ENCODE results near the gene PHC2.
A peak's percentile ranks its signal among the peaks of the same experiment; 100 is the strongest.

Gene PHC2

GRCh38 chr1:33460947-33461629 lies 30.2 kb upstream of the PHC2 start:
- no peaks in the 10 kb centered on the region for H3K9me3 Mint-ChIP-seq
- no peak overlapping the region for H3K4me3 Mint-ChIP-seq
- H3K27me3 Mint-ChIP-seq (ENCODE audit: low read depth): peaks cover 7% of the 10 kb centered on the region
- H3K36me3 Mint-ChIP-seq (ENCODE audit: low read depth): no peaks in the 10 kb centered on the region
- H3K4me1 Mint-ChIP-seq (ENCODE audit: low read depth): peaks cover 2% of the 10 kb centered on the region
- H3K27ac Mint-ChIP-seq: no peak overlapping the region

DNA sequence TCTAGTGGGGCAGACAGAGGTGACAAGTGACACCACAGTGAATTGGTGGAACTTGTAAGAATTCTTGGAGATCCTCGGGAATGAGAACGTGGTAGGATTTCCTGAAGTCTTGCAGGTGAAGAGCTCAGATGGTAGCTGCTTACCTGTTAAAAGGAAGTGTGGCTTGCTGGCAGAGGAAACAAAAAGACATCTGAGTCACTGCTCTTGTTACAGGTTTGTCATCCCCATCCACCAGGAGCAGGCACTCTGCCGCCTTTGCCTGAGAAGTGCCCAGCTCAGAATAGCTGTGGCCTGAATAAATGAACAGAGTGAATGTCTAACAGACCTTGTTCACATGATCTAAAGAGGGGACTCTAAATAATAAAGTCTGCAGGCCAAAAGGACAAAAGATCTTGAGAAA lies 29.2 kb upstream of the PHC2 start:
- H3K4me3 Mint-ChIP-seq: no peak overlapping the region
- H3K9me3 Mint-ChIP-seq: no peaks in the 10 kb centered on the region
- peaks cover 7% of the 10 kb centered on the region for H3K27me3 Mint-ChIP-seq (ENCODE audit: low read depth)
- H3K4me1 Mint-ChIP-seq (ENCODE audit: low read depth): peaks cover 5% of the 10 kb centered on the region
- H3K27ac Mint-ChIP-seq: no peak overlapping the region
- H3K36me3 Mint-ChIP-seq (ENCODE audit: low read depth): no peaks in the 10 kb centered on the region

- no peaks in the 10 kb centered on the region for H3K9me3 Mint-ChIP-seq
These were observed 28.8 kb upstream of the PHC2 start for GRCh38 chr1:33459691-33460090.

DNA sequence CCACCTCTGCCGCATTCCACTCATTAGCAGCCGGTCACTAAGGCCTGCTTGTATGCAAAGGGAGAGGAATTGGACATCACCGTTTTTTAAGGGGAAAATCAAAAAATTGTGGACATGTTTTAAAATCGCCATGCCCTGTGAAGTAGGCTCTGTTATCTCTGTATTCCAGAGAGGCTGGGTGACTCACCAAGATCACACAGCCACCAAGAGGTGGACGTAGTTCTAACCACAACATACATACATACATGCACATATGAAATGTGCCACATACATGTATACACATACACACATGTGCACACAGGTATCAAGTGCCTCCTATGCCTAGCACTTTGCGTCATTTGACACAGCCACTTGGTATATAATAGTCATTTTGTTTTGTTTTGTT lies 25.6 kb upstream of the PHC2 start:
- Mint-ChIP-seq H3K4me1 (ENCODE audit: low read depth) (peaks cover 5% of the 10 kb centered on the region), H3K36me3 (ENCODE audit: low read depth) (no peaks in the 10 kb centered on the region), H3K4me3 (no peak overlapping the region), H3K27ac (no peak overlapping the region), H3K9me3 (no peaks in the 10 kb centered on the region), H3K27me3 (ENCODE audit: low read depth) (peaks cover 18% of the 10 kb centered on the region)

More at GRCh38 chr1:33459691-33460090, 28.8 kb upstream of the PHC2 start:
- H3K4me3 Mint-ChIP-seq: no peak overlapping the region
- no peak overlapping the region for H3K27ac Mint-ChIP-seq
- H3K27me3 Mint-ChIP-seq (ENCODE audit: low read depth): peaks cover 7% of the 10 kb centered on the region
- no peaks in the 10 kb centered on the region for H3K36me3 Mint-ChIP-seq (ENCODE audit: low read depth)
- peaks cover 5% of the 10 kb centered on the region for H3K4me1 Mint-ChIP-seq (ENCODE audit: low read depth)

GRCh38 chr1:33455539-33456501 lies 24.9 kb upstream of the PHC2 start:
- no peaks in the 10 kb centered on the region for H3K9me3 Mint-ChIP-seq
- H3K36me3 Mint-ChIP-seq (ENCODE audit: low read depth): no peaks in the 10 kb centered on the region
- H3K4me3 Mint-ChIP-seq: no peak overlapping the region
- no peak overlapping the region for H3K27ac Mint-ChIP-seq
- H3K27me3 Mint-ChIP-seq (ENCODE audit: low read depth): peaks cover 20% of the 10 kb centered on the region
- peaks cover 5% of the 10 kb centered on the region for H3K4me1 Mint-ChIP-seq (ENCODE audit: low read depth)

DNA sequence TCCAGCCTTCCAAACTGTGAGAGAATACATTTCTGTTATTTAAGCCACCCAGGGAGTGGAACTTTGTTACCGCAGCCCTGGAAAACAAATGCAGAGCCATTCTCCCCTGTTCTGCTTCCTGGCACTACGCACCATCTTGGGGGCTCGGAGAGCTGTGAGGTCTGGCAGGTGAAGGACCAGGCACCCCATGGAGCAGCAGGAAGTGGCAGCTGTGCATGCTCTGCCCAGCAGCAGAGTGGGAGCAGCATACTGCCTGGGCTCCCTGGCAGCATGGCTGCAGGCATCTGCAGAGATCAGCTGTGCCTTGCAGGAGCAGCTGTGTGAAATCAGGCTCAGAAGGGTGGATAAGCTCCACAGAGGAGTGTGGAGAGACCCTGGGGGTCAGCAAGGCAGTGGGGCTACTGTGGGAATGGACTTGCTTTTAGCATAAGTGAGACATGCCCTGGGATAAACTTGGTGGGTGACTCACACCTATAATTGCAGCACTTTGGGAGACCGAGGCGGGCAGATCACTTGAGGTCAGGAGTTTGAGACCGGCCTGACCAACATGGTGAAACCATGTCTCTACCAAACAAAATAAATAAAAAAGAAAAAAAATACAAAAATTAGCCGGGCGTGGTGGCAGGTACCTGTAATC lies 23.9 kb upstream of the PHC2 start:
- Mint-ChIP-seq H3K4me1 (ENCODE audit: low read depth) (peaks cover 4% of the 10 kb centered on the region), H3K9me3 (no peaks in the 10 kb centered on the region), H3K27ac (no peak overlapping the region), H3K27me3 (ENCODE audit: low read depth) (peaks cover 25% of the 10 kb centered on the region), H3K36me3 (ENCODE audit: low read depth) (no peaks in the 10 kb centered on the region), H3K4me3 (no peak overlapping the region)

GRCh38 chr1:33446590-33446989 lies 15.7 kb upstream of the PHC2 start:
- Mint-ChIP-seq H3K9me3 (no peaks in the 10 kb centered on the region), H3K27ac (peak overlapping the region; percentile 7), H3K36me3 (ENCODE audit: low read depth) (no peaks in the 10 kb centered on the region), H3K27me3 (ENCODE audit: low read depth) (peaks cover 52% of the 10 kb centered on the region), H3K4me3 (no peak overlapping the region), H3K4me1 (ENCODE audit: low read depth) (peaks cover 31% of the 10 kb centered on the region)

DNA sequence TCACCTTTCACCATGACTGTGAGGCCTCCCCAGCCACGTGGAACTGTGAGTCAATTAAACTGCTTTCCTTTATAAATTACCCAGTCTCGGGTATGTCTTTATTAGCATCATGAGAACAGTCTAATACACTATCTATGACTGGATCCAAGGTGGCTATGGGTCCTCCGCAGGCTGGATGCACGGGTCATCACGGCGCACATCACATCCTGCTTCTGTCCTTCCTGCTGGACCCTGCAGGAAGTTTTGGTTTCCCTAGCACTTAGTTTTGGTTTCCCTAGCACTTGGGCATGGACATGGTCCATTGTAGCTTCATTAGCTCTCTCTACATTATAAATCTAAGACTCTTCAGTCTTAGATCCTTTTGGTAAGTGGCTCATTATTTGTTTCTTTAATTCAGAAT lies 14.2 kb upstream of the PHC2 start:
- H3K36me3 Mint-ChIP-seq (ENCODE audit: low read depth): no peaks in the 10 kb centered on the region
- H3K27me3 Mint-ChIP-seq (ENCODE audit: low read depth): peaks cover 48% of the 10 kb centered on the region
- no peak overlapping the region for H3K4me3 Mint-ChIP-seq
- peaks cover 31% of the 10 kb centered on the region for H3K4me1 Mint-ChIP-seq (ENCODE audit: low read depth)
- no peaks in the 10 kb centered on the region for H3K9me3 Mint-ChIP-seq
- no peak overlapping the region for H3K27ac Mint-ChIP-seq

DNA sequence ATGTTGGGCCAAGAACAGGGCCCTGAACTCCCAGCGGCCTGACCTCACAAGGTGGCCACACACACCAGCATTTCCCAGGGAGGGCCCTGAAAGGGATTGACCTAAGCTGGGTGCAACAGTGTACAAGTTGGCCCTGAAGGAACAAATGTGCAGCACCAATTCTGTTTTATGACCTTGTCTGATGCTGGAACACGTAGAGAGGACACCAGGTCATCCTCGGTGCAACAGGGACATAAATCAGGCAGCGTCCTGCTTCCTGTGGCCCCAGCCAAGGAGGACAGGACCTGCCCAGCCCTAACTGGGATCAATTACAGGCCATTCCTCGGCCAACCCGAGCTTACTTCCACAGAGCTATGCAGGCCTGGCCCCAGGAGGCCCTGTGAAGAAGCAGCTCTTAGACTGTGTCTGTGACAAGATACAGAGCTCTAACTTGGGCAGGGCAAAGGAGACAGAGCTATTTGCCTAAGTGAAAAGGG lies 12.8 kb upstream of the PHC2 start:
- peaks cover 31% of the 10 kb centered on the region for H3K4me1 Mint-ChIP-seq (ENCODE audit: low read depth)
- H3K36me3 Mint-ChIP-seq (ENCODE audit: low read depth): no peaks in the 10 kb centered on the region
- H3K9me3 Mint-ChIP-seq: no peaks in the 10 kb centered on the region
- H3K4me3 Mint-ChIP-seq: no peak overlapping the region
- H3K27me3 Mint-ChIP-seq (ENCODE audit: low read depth): peaks cover 44% of the 10 kb centered on the region
- H3K27ac Mint-ChIP-seq: no peak overlapping the region

- H3K36me3 Mint-ChIP-seq (ENCODE audit: low read depth): no peaks in the 10 kb centered on the region
- H3K4me3 Mint-ChIP-seq: no peak overlapping the region
- H3K9me3 Mint-ChIP-seq: no peaks in the 10 kb centered on the region
- peaks cover 41% of the 10 kb centered on the region for H3K27me3 Mint-ChIP-seq (ENCODE audit: low read depth)
- no peak overlapping the region for H3K27ac Mint-ChIP-seq
- peaks cover 31% of the 10 kb centered on the region for H3K4me1 Mint-ChIP-seq (ENCODE audit: low read depth)
These were observed 12.3 kb upstream of the PHC2 start for GRCh38 chr1:33443080-33443704.

DNA sequence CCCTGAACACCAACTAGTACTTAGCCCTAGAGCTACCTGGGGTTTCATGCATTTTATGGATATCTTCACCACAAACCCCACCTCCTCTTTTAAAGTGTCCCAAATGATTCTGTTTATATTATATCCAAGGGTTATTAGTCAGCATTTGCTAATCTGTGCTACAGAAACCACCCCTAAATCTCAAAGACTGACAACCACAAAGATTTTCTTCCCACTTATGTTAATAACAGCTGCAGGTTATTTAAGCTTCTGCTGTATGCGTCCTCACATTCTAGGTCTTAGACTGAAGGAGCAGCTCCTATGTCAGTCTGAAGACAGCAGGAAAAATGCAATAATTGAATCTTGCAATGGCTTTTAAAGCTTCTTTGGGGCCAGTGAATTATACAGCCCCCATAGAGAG lies 11.2 kb upstream of the PHC2 start:
- Mint-ChIP-seq H3K36me3 (ENCODE audit: low read depth) (no peaks in the 10 kb centered on the region), H3K4me1 (ENCODE audit: low read depth) (peaks cover 23% of the 10 kb centered on the region), H3K9me3 (no peaks in the 10 kb centered on the region), H3K27ac (no peak overlapping the region), H3K4me3 (no peak overlapping the region), H3K27me3 (ENCODE audit: low read depth) (peaks cover 39% of the 10 kb centered on the region)

DNA sequence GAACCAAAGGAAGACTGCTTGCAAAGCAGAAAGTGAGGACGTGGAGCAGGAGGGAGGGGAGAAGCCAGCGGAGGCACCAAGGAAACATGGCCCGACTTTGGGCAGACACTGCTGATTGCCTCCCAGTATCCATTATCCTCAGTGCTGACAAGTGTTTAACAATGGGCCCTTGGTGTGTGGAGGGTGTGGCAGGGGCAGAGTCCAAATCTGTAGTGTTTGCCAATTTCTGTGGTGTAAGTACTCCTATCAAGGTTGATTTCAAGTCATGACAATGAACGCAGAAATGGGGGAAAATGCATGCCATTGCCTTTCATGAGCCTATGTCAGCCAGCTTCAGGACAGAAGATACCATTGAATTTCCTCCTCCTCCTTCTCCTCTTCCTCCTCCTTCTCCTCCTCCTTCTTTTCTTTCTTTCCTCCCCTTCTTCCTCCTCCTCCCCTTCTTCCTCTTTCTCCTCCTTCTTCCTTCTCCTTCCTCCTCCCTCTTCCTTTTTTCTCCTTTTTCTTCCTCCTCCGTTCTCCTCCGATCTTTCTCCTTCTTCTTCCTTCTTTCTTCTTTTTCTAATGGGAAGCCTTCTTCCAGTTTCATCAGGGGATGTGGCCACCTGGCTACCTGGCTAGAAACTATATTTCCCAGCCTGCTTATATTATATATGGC lies 10.3 kb upstream of the PHC2 start:
- H3K9me3 Mint-ChIP-seq: no peaks in the 10 kb centered on the region
- peaks cover 18% of the 10 kb centered on the region for H3K4me1 Mint-ChIP-seq (ENCODE audit: low read depth)
- H3K27ac Mint-ChIP-seq: no peak overlapping the region
- H3K27me3 Mint-ChIP-seq (ENCODE audit: low read depth): peaks cover 44% of the 10 kb centered on the region
- H3K36me3 Mint-ChIP-seq (ENCODE audit: low read depth): no peaks in the 10 kb centered on the region
- no peak overlapping the region for H3K4me3 Mint-ChIP-seq

DNA sequence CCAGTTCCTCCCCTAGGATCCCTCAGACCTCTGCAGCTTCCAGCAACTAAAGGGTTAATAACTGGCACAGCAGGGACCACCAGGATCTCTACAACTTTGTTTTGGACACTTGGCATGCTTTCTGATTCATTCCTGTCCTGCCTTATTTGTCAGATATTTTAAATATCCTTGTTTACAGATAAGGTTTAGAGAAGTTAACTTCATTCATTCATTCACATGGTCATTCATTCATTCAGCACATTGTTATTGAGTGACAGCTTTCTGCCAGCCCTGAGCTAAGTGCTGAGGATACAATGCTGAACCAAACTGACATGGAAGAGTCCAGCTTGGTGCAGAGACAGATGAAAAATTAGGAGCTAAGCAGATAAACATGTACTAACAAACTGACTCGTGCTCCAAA lies 8.8 kb upstream of the PHC2 start:
- H3K9me3 Mint-ChIP-seq: no peaks in the 10 kb centered on the region
- H3K27ac Mint-ChIP-seq: no peak overlapping the region
- no peak overlapping the region for H3K4me3 Mint-ChIP-seq
- H3K4me1 Mint-ChIP-seq (ENCODE audit: low read depth): peaks cover 5% of the 10 kb centered on the region
- peaks cover 57% of the 10 kb centered on the region for H3K27me3 Mint-ChIP-seq (ENCODE audit: low read depth)
- H3K36me3 Mint-ChIP-seq (ENCODE audit: low read depth): no peaks in the 10 kb centered on the region
